ENCODE results near the gene SCGB1A1. TPM values are rescaled to one million over a fixed set of nuclear protein-coding genes. Genes with fewer than 3 reads are reported as not detected.

The SCGB1A1 gene, protein sequence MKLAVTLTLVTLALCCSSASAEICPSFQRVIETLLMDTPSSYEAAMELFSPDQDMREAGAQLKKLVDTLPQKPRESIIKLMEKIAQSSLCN
- not detected for total RNA-seq

DNA sequence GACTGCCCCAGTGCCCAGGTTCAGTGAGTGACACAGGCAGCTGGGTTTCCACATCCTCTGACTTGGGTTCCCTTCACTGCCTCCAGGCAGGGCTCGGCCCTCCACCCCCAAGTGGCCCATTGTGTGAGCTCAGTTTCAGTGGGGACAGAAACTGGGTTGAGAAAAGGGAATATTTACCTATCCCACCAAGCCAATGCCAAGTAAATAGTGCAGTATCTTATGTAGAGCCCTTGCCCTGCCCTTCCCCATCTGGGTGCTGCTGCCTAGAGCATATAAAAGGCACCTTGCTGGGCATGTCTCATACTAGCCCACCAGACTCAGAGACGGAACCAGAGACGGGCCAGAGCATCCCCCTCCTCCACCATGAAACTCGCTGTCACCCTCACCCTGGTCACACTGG lies at the start of gene SCGB1A1:
SCGB1A1 (plus strand) TSS at position 301 of the 400 bp plus-strand sequence; CDS start at position 364, 63 bp downstream.

Other genes with a start within 250 kb of the SCGB1A1 start
- not detected for gene SCGB1D1, start 228.8 kb upstream of the SCGB1A1 start, total RNA-seq
- not detected for gene SCGB2A1, start 210.4 kb upstream of the SCGB1A1 start, total RNA-seq
- gene SCGB1D2, start 176.8 kb upstream of the SCGB1A1 start, total RNA-seq: not detected
- gene SCGB2A2, start 148.9 kb upstream of the SCGB1A1 start, total RNA-seq: not detected
- gene SCGB1D4, start 120.0 kb upstream of the SCGB1A1 start, total RNA-seq: not detected
- gene ASRGL1, start 81.6 kb upstream of the SCGB1A1 start, total RNA-seq: 40.6 TPM
- 27.5 TPM for gene AHNAK, start 127.8 kb downstream of the SCGB1A1 start, total RNA-seq
- 1,289 TPM for gene EEF1G, start 154.9 kb downstream of the SCGB1A1 start, total RNA-seq
- 6.0 TPM for gene TUT1, start 172.5 kb downstream of the SCGB1A1 start, total RNA-seq
- 86.3 TPM for gene MTA2, start 182.8 kb downstream of the SCGB1A1 start, total RNA-seq
- gene EML3, start 193.7 kb downstream of the SCGB1A1 start, total RNA-seq: 7.4 TPM
- gene ROM1, start 194.2 kb downstream of the SCGB1A1 start, total RNA-seq: 2.8 TPM
- gene B3GAT3, start 203.0 kb downstream of the SCGB1A1 start, total RNA-seq: 23.5 TPM
- gene GANAB, start 227.6 kb downstream of the SCGB1A1 start, total RNA-seq: 84.2 TPM
- 18.2 TPM for gene INTS5, start 234.3 kb downstream of the SCGB1A1 start, total RNA-seq
- gene C11orf98, start 246.2 kb downstream of the SCGB1A1 start, total RNA-seq: 24.7 TPM
- 6.0 TPM for gene CSKMT, start 246.3 kb downstream of the SCGB1A1 start, total RNA-seq